GM13976 (cell line): ENCODE measurements around the gene HSD17B3.

Experiments
- DNase-seq: peaks from one replicate; pipeline ENCODE4 v3.0.0; 2012; ENCODE audit warnings: low spot score
- CTCF ChIP-seq: IDR thresholded peaks from 2 replicates; pipeline ENCODE4 v1.5.1; 2012; ENCODE audit warnings: borderline replicate concordance, mild to moderate bottlenecking; ENCODE audit not compliant: insufficient read depth; ENCODE audit errors: extremely low read depth, missing control alignments, control extremely low read depth
- in situ Hi-C: fragments of 300-500 bp; cut with MboI; formaldehyde crosslinking; loops from one replicate; pipeline ENCODE4 v1.12.0; 2022; ENCODE audit warnings: low sequenced_read_pairs, mixed read lengths, inconsistent platforms; ENCODE audit not compliant: unreplicated experiment

The HSD17B3 gene

GRCh38 chr9:96230002-96230401 lies 72.0 kb downstream of the HSD17B3 start:
- no peak for DNase-seq
- in situ Hi-C loops, result no loop called here
- no peak for TF ChIP-seq CTCF

GRCh38 chr9:96222132-96222531 lies 79.8 kb downstream of the HSD17B3 start:
- TF ChIP-seq CTCF, result no peak
- DNase-seq, result no peak
- in situ Hi-C loops, result no loop called here

GRCh38 chr9:96219900-96220257 lies 82.1 kb downstream of the HSD17B3 start:
- no peak for TF ChIP-seq CTCF
- in situ Hi-C loops, result no loop called here
- no peak for DNase-seq

- in situ Hi-C loops, result no loop called here
- DNase-seq, result peak; percentile 67
- peak; percentile 82 for TF ChIP-seq CTCF
These were observed 82.7 kb downstream of the HSD17B3 start for GRCh38 chr9:96219026-96219899.

- peak; percentile 90 for DNase-seq
- in situ Hi-C loops, result no loop called here
- peak; percentile 93 for TF ChIP-seq CTCF
These were observed 84.0 kb downstream of the HSD17B3 start for GRCh38 chr9:96217754-96218693.

- no peak for TF ChIP-seq CTCF
- in situ Hi-C loops, result no loop called here
- no peak for DNase-seq
These were observed 84.7 kb downstream of the HSD17B3 start for GRCh38 chr9:96217294-96217707.
